Measurements from ENCODE around the gene FGF11. TPM values are rescaled to one million over a fixed set of nuclear protein-coding genes. Genes with fewer than 3 reads are reported as not detected.
"Not testable (repeated sequence)": the region's sequence is repeated elsewhere in the genome, so short reads cannot be mapped to it uniquely, and the experiment has no call there.

Gene FGF11
- total RNA-seq, 1 experiment from 2014 or later, result 5.0 TPM

DNA sequence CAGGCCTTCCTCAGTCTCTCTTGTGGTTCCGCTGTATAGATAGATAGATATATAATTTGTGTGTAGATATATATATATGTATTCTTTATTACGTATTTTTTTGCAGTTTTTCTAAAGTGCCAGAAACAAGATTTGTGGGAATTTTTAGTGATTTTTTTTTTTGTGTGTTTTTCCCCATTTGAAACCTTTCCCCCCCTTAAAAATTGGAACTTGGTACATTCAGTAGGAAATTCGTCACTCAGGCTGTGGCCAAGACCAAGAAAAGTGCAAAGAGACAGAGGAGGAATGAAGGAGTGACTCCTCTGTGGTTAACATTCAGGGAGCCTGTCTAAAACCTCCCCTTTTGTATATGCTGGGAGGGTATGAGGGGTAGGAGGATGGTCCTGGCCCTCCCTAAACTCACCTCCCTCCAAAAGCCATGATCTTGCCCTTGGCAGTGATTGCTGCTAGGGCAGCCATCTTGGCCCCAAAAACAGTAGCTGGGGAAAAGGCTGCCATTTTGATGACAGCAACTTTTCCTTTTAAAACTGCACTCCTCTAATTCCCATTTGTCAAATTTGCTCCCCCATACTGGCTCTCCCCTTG, 20.7 kb downstream of the FGF11 start:
- H3K27ac ChIP-seq, result no peak overlapping the region
- no peak for DNase-seq

GRCh38 chr17:7460850-7461660, 21.7 kb downstream of the FGF11 start:
- Histone ChIP-seq H3K36me3 (peaks cover 14% of the 10 kb centered on the region), H3K27me3 (no peaks in the 10 kb centered on the region), H3K4me3 (no peak overlapping the region), H3K9me3 (replicated peaks) (no peaks in the 10 kb centered on the region), H3K4me1 (no peaks in the 10 kb centered on the region), H3K27ac (no peak overlapping the region)
- DNase-seq, result no peak

More for the DNA sequence above, 20.7 kb downstream of the FGF11 start:
- no peaks in the 10 kb centered on the region for H3K4me1 ChIP-seq
- H3K4me3 ChIP-seq, result no peak overlapping the region
- H3K9me3 ChIP-seq (replicated peaks), result no peaks in the 10 kb centered on the region
- peaks cover 21% of the 10 kb centered on the region for H3K36me3 ChIP-seq
- no peaks in the 10 kb centered on the region for H3K27me3 ChIP-seq

GRCh38 chr17:7462474-7463371, 23.4 kb downstream of the FGF11 start:
- Histone ChIP-seq H3K27me3 (no peaks in the 10 kb centered on the region), H3K36me3 (no peaks in the 10 kb centered on the region; the same call in none of the 2 replicates), H3K27ac (no peak overlapping the region), H3K4me1 (no peaks in the 10 kb centered on the region), H3K4me3 (no peak overlapping the region), H3K9me3 (replicated peaks) (no peaks in the 10 kb centered on the region)
- DNase-seq, result no peak

GRCh38 chr17:7463372-7463846, 24.1 kb downstream of the FGF11 start:
- H3K36me3 ChIP-seq, result no peaks in the 10 kb centered on the region; the same call in none of the 2 replicates
- no peaks in the 10 kb centered on the region for H3K27me3 ChIP-seq

GRCh38 chr17:7464081-7464480, 24.8 kb downstream of the FGF11 start:
- Histone ChIP-seq H3K27me3 (no peaks in the 10 kb centered on the region), H3K4me1 (no peaks in the 10 kb centered on the region), H3K4me3 (no peak overlapping the region), H3K36me3 (no peaks in the 10 kb centered on the region; the same call in 1 of the 2 replicates), H3K27ac (no peak overlapping the region), H3K9me3 (replicated peaks) (no peaks in the 10 kb centered on the region)
- no peak for DNase-seq

More at GRCh38 chr17:7463372-7463846, 24.1 kb downstream of the FGF11 start:
- H3K4me3 ChIP-seq, result no peak overlapping the region
- H3K27ac ChIP-seq, result no peak overlapping the region
- DNase-seq, result no peak
- H3K9me3 ChIP-seq (replicated peaks), result no peaks in the 10 kb centered on the region
- no peaks in the 10 kb centered on the region for H3K4me1 ChIP-seq

DNA sequence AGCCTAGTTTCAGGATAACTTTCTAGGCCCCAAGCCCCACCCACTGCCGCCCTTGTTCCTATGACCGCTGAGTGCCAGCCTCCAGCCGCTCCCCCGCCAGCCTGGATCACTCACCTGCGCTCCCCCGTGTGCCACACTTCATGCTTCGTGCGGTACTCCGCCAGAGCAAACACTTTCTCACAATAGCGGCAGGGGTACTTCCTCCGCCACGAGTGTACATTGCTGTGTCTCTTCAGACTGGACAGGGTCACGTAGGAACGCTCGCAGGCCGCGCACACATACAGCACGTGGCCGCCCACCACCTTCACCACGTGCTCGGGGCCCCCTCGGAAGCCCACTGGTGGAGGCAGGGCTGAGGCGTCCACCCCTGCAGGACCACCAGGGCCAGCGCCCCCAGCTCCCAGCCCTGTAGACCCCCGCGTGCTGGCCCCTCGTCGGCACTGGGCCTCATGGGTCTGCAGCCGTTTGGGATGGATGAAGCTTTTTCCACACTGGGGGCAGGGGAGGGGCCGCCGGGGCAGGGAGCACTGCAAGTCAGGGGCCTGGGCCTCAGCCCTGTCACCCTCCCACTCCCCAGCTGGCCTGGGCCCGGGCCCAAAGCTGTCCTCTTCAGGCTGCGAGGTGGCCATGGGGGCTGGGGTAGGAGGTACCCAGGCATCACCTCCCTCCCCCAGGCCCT, 26.4 kb downstream of the FGF11 start:
- Histone ChIP-seq H3K4me1 (no peaks in the 10 kb centered on the region), H3K4me3 (no peak overlapping the region), H3K27ac (no peak overlapping the region), H3K27me3 (no peaks in the 10 kb centered on the region), H3K36me3 (no peaks in the 10 kb centered on the region), H3K9me3 (replicated peaks) (no peaks in the 10 kb centered on the region)
- no peak for DNase-seq

DNA sequence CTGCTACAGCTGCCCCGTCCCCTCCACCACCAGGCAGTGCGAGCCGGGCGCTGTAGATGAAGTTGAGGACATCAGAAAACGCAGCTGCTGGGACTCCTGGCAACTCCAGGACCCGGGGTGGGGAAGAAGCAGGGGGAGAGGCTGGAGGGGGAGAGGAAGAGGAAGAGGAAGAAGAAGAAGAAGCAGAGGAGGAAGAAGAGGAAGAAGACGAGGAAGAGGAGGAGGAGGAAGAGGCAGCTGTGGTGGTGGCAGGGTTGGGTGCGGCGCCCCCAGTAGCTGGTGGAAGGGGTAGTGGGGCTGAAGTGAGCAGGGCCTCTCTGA, 27.0 kb downstream of the FGF11 start:
- no peaks in the 10 kb centered on the region for H3K36me3 ChIP-seq
- no peaks in the 10 kb centered on the region for H3K27me3 ChIP-seq
- no peak overlapping the region for H3K4me3 ChIP-seq
- no peaks in the 10 kb centered on the region for H3K9me3 ChIP-seq (replicated peaks)
- H3K4me1 ChIP-seq, result no peaks in the 10 kb centered on the region
- DNase-seq, result no peak
- H3K27ac ChIP-seq, result no peak overlapping the region

GRCh38 chr17:7466639-7467341, 27.5 kb downstream of the FGF11 start:
- no peak for DNase-seq
- Histone ChIP-seq H3K27ac (no peak overlapping the region), H3K36me3 (no peaks in the 10 kb centered on the region), H3K27me3 (no peaks in the 10 kb centered on the region), H3K9me3 (replicated peaks) (no peaks in the 10 kb centered on the region), H3K4me3 (no peak overlapping the region), H3K4me1 (no peaks in the 10 kb centered on the region)

DNA sequence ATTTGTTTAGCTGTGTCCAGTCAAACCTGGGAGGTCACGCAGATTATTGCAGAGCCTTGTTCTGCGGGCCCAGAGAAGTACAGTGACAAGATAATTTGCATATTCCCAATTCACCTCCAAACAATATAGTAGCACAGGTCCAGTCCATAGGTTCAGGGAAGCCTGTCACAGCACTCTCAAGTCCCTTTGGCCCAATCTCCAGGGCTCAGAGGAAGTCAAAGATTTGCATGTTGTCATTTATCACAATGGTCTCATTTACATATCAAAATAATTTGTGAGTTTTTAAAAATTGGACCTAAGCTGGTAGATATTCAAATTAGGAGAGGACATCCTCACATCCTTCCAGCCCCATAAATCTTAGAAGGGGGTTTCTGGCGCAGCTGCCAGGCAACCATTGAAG, 28.2 kb downstream of the FGF11 start:
- Histone ChIP-seq H3K36me3 (no peaks in the 10 kb centered on the region), H3K4me1 (no peaks in the 10 kb centered on the region), H3K27ac (no peak overlapping the region), H3K4me3 (no peak overlapping the region), H3K27me3 (no peaks in the 10 kb centered on the region), H3K9me3 (replicated peaks) (no peaks in the 10 kb centered on the region)
- no peak for DNase-seq

GRCh38 chr17:7468290-7468689, 29.0 kb downstream of the FGF11 start:
- Histone ChIP-seq H3K36me3 (no peaks in the 10 kb centered on the region), H3K27ac (no peak overlapping the region), H3K4me3 (no peak overlapping the region), H3K27me3 (no peaks in the 10 kb centered on the region), H3K4me1 (no peaks in the 10 kb centered on the region), H3K9me3 (replicated peaks) (no peaks in the 10 kb centered on the region)
- no peak for DNase-seq

GRCh38 chr17:7468804-7469389, 29.6 kb downstream of the FGF11 start:
- no peak overlapping the region for H3K27ac ChIP-seq
- no peaks in the 10 kb centered on the region for H3K4me1 ChIP-seq
- H3K9me3 ChIP-seq (replicated peaks), result no peaks in the 10 kb centered on the region
- H3K36me3 ChIP-seq, result no peaks in the 10 kb centered on the region
- DNase-seq, result no peak
- H3K4me3 ChIP-seq, result no peak overlapping the region
- H3K27me3 ChIP-seq, result no peaks in the 10 kb centered on the region

- H3K4me3 ChIP-seq; H3K4me1 ChIP-seq; H3K9me3 ChIP-seq (replicated peaks); H3K27ac ChIP-seq; H3K27me3 ChIP-seq; DNase-seq; H3K36me3 ChIP-seq: not testable (repeated sequence)
These were observed 30.5 kb downstream of the FGF11 start for GRCh38 chr17:7469843-7470242.

DNA sequence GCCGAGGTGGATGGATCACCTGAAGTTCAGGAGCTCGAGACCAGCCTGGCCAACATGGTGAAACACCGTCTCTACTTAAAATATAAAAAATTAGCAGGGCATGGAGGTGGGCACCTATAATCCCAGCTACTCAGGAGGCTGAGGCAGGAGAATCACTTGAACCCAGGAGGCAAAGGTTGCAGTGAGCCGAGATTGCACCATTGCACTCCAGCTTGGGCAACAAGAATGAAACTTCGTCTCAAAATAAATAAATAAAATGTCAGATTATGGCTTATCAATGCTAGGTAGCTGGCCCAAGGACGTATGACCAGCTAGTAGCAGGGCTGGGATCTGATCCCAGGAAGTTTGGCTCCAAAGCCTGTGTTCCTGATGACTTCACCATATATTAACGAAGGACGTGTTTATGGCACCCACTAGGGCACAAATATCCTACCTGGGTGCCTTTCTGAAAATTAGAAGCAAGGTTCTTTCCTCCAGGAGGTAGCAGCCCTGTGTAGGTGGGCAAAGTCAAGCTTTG, 31.2 kb downstream of the FGF11 start:
- not testable (repeated sequence) for H3K9me3 ChIP-seq (replicated peaks); H3K27ac ChIP-seq; DNase-seq; H3K4me3 ChIP-seq; H3K36me3 ChIP-seq; H3K4me1 ChIP-seq; H3K27me3 ChIP-seq

- no peaks in the 10 kb centered on the region for H3K4me1 ChIP-seq
- no peaks in the 10 kb centered on the region for H3K36me3 ChIP-seq
- no peaks in the 10 kb centered on the region for H3K27me3 ChIP-seq
- no peak for DNase-seq
- H3K9me3 ChIP-seq (replicated peaks), result no peaks in the 10 kb centered on the region
- no peak overlapping the region for H3K27ac ChIP-seq
- no peak overlapping the region for H3K4me3 ChIP-seq
These were observed 32.4 kb downstream of the FGF11 start for GRCh38 chr17:7471729-7472128.

All from SJCRH30 (cell line).